Measurements from ENCODE around the gene HNMT.

GRCh38 chr2:137937246-137937645, 27.0 kb upstream of the HNMT start:
- TF ChIP-seq TCF7 (IDR thresholded peaks at IDR 0.05; ENCODE audit: low read depth) = no peak
- no peak for TF ChIP-seq BRF2 (CRISPR knock-in tag; IDR thresholded peaks at IDR 0.05)
- TF ChIP-seq BCLAF1 (IDR thresholded peaks at IDR 0.05) = no peak
- TF ChIP-seq POLR2A (IDR thresholded peaks at IDR 0.05; ENCODE audit: insufficient read depth in 1 of 2, low read depth in 2 of 2, low read length in 2 of 2) = no peak
- TF ChIP-seq HNRNPL (IDR thresholded peaks at IDR 0.05; ENCODE audit: low read depth, low read length) = no peak

Data from HepG2 (cell line).